Tibial nerve (tissue), 4 donors: ENCODE measurements around the gene CAMTA1. TPM values are rescaled to one million over a fixed set of nuclear protein-coding genes. Genes with fewer than 3 reads are reported as not detected.

Experiments
- DNase-seq, 2 donors: peaks; one replicate each; pipeline ENCODE4 v3.0.0-alpha.2; 2019; ENCODE audit warnings: low spot score in 2 of 2
- H3K27ac ChIP-seq, 4 donors: fragments of 200-600 bp; sonication (generic) in 3 of 4; one replicate each; pipeline ENCODE4 v1.5.1; 2017 to 2019; ENCODE audit warnings: mild to moderate bottlenecking in 1 of 4
- H3K27me3 ChIP-seq, 2 donors: fragments of 200-600 bp; sonication (generic) in 1 of 2; one replicate each; pipeline versions ENCODE4 v1.5.1 to v1.6.0; 2017 to 2019
- H3K36me3 ChIP-seq, 3 donors: fragments of 200-600 bp; sonication (generic); one replicate each; pipeline ENCODE4 v1.5.1; 2018 to 2019
- H3K4me1 ChIP-seq, 4 donors: fragments of 200-600 bp; sonication (generic) in 3 of 4; one replicate each; pipeline ENCODE4 v1.5.1; 2017 to 2019
- H3K4me3 ChIP-seq, 4 donors: fragments of 200-600 bp; sonication (generic) in 3 of 4; one replicate each; pipeline ENCODE4 v1.5.1; 2017 to 2019; ENCODE audit warnings: mild to moderate bottlenecking in 1 of 4, moderate library complexity in 1 of 4
- H3K9me3 ChIP-seq, 4 donors: fragments of 200-600 bp; sonication (generic) in 3 of 4; one replicate each; pipeline ENCODE4 v1.5.1; 2017 to 2019
- CTCF ChIP-seq, 5 experiments: fragments of 200-600 bp in 3 of 5; fragments of 450-650 bp in 2 of 5; sonication (generic) in 3 of 5; IDR thresholded peaks; one replicate each; pipeline ENCODE4 v1.5.1; 2016 to 2019; ENCODE audit warnings: antibody characterized with exemption in 5 of 5, mild to moderate bottlenecking in 3 of 5, moderate library complexity in 2 of 5
- EP300 ChIP-seq, 2 donors: sonication (generic); formaldehyde crosslinking; IDR thresholded peaks; one replicate each; pipeline ENCODE4 v1.6.1; 2017; ENCODE audit warnings: antibody characterized with exemption in 2 of 2, mild to moderate bottlenecking in 1 of 2
- POLR2A ChIP-seq, 2 donors: fragments of 450-650 bp; IDR thresholded peaks; one replicate each; pipeline ENCODE4 v1.6.1; 2017; ENCODE audit warnings: antibody characterized with exemption in 2 of 2, mild to moderate bottlenecking in 2 of 2, moderate library complexity in 2 of 2
- WGBS, 2 donors: methylation state at CpG; one replicate each; pipeline ENCODE4 v1.1.5; 2018; 5-methylcytosine and 5-hydroxymethylcytosine counted together
- total RNA-seq, 4 donors: library from RNA; depleted of rRNA; stranded (reverse); fragments of >200 nt; gene quantifications; one replicate each; pipeline ENCODE4 v1.1.0, GENCODE V29; 2016

The CAMTA1 gene
- total RNA-seq, 4 donors from 2014 or later: 41.8 to 104 (median 87.2) TPM

- H3K36me3 ChIP-seq: peaks cover 0 to 10% (median 0%) of the 10 kb centered on the region in 3 donors
- H3K4me1 ChIP-seq: peaks cover 0 to 21% (median 5%) of the 10 kb centered on the region in 4 donors
- H3K27ac ChIP-seq: no peak overlapping the region
- no peak for DNase-seq
- 74 to 81% methylated on average over 3 of the region's 3 CpGs for WGBS, 2 donors
- H3K9me3 ChIP-seq: no peaks in the 10 kb centered on the region
- no peaks in the 10 kb centered on the region for H3K27me3 ChIP-seq
- TF ChIP-seq EP300 (IDR thresholded peaks at IDR 0.05) (no peak), POLR2A (IDR thresholded peaks at IDR 0.05) (no peak), CTCF (IDR thresholded peaks at IDR 0.05) (no peak)
- H3K4me3 ChIP-seq: no peak overlapping the region
These were observed 968.4 kb downstream of the CAMTA1 start for GRCh38 chr1:7753641-7754040.

GRCh38 chr1:7754234-7754633 lies 969.0 kb downstream of the CAMTA1 start:
- no peaks in the 10 kb centered on the region for H3K27me3 ChIP-seq
- H3K4me3 ChIP-seq: no peak overlapping the region
- H3K9me3 ChIP-seq: no peaks in the 10 kb centered on the region
- peaks cover 0 to 21% (median 5%) of the 10 kb centered on the region in 4 donors for H3K4me1 ChIP-seq
- TF ChIP-seq EP300 (IDR thresholded peaks at IDR 0.05): no peak
- WGBS, 2 donors: 33 to 41% methylated on average over 3 of the region's 3 CpGs
- no peak overlapping the region for H3K27ac ChIP-seq
- DNase-seq: no peak
- H3K36me3 ChIP-seq: peaks cover 0 to 10% (median 0%) of the 10 kb centered on the region in 3 donors

- DNase-seq: no peak
These were observed 970.2 kb downstream of the CAMTA1 start for GRCh38 chr1:7755448-7755847.

GRCh38 chr1:7760245-7760644 lies 975.0 kb downstream of the CAMTA1 start:
- Histone ChIP-seq H3K36me3 (no peaks in the 10 kb centered on the region), H3K27ac (peak overlapping the region in 2 of 4 donors; percentile 47 to 56), H3K9me3 (no peaks in the 10 kb centered on the region), H3K4me1 (no peaks in the 10 kb centered on the region), H3K27me3 (no peaks in the 10 kb centered on the region), H3K4me3 (no peak overlapping the region)
- 52 to 57% methylated on average over 6 of the region's 6 CpGs for WGBS, 2 donors
- DNase-seq: no peak
- TF ChIP-seq EP300 (IDR thresholded peaks at IDR 0.05): no peak
- no peak for TF ChIP-seq CTCF (IDR thresholded peaks at IDR 0.05)
- no peak for TF ChIP-seq POLR2A (IDR thresholded peaks at IDR 0.05)

More at GRCh38 chr1:7755448-7755847, 970.2 kb downstream of the CAMTA1 start:
- TF ChIP-seq CTCF (IDR thresholded peaks at IDR 0.05): no peak
- TF ChIP-seq EP300 (IDR thresholded peaks at IDR 0.05): no peak
- TF ChIP-seq POLR2A (IDR thresholded peaks at IDR 0.05): no peak
- 96 to 97% methylated on average over 1 of the region's 1 CpG for WGBS, 2 donors
- H3K36me3 ChIP-seq: peaks cover 0 to 1% (median 0%) of the 10 kb centered on the region in 3 donors
- no peaks in the 10 kb centered on the region for H3K9me3 ChIP-seq
- H3K4me3 ChIP-seq: no peak overlapping the region
- no peak overlapping the region for H3K27ac ChIP-seq
- H3K4me1 ChIP-seq: peaks cover 0 to 21% (median 5%) of the 10 kb centered on the region in 4 donors
- no peaks in the 10 kb centered on the region for H3K27me3 ChIP-seq

GRCh38 chr1:7761103-7761502 lies 975.8 kb downstream of the CAMTA1 start:
- H3K4me3 ChIP-seq: no peak overlapping the region
- no peak for DNase-seq
- H3K27ac ChIP-seq: peak overlapping the region in 1 of 4 donors; percentile 29
- H3K4me1 ChIP-seq: no peaks in the 10 kb centered on the region
- no peaks in the 10 kb centered on the region for H3K36me3 ChIP-seq
- no peaks in the 10 kb centered on the region for H3K9me3 ChIP-seq
- no peak for TF ChIP-seq POLR2A (IDR thresholded peaks at IDR 0.05)
- no peak for TF ChIP-seq CTCF (IDR thresholded peaks at IDR 0.05)
- WGBS, 2 donors: 82 to 84% methylated on average over 3 of the region's 3 CpGs
- no peaks in the 10 kb centered on the region for H3K27me3 ChIP-seq

- Histone ChIP-seq H3K4me3 (no peak overlapping the region), H3K9me3 (no peaks in the 10 kb centered on the region), H3K4me1 (peaks cover 0 to 12% (median 4%) of the 10 kb centered on the region in 4 donors), H3K27me3 (no peaks in the 10 kb centered on the region), H3K27ac (no peak overlapping the region), H3K36me3 (no peaks in the 10 kb centered on the region)
- 85 to 87% methylated on average over 4 of the region's 4 CpGs for WGBS, 2 donors
- no peak for TF ChIP-seq POLR2A (IDR thresholded peaks at IDR 0.05)
- no peak for TF ChIP-seq CTCF (IDR thresholded peaks at IDR 0.05)
- no peak for TF ChIP-seq EP300 (IDR thresholded peaks at IDR 0.05)
- no peak for DNase-seq
These were observed 981.9 kb downstream of the CAMTA1 start for GRCh38 chr1:7767176-7767575.
